GM23338 (cell line): ENCODE data around the gene AKAP7. TPM values are rescaled to one million over a fixed set of nuclear protein-coding genes. Genes with fewer than 3 reads are reported as not detected.

ENCODE experiments used
- ATAC-seq: fragments of 200-7000 bp; cut with Tn5 transposase; 3 replicates; pipeline ENCODE4 v1.9.1; 2020
- DNase-seq: peaks from one replicate; pipeline ENCODE4 v3.0.0-alpha.2; 2015; ENCODE audit warnings: low spot score
- H2AFZ ChIP-seq: fragments of 200-600 bp; sonication (generic); 2 replicates; pipeline ENCODE4 v1.8.0; 2016; ENCODE audit warnings: antibody characterized with exemption, mild to moderate bottlenecking, moderate library complexity
- H3F3A ChIP-seq: fragments of 200-600 bp; sonication (generic); replicated peaks from 2 replicates; pipeline ENCODE4 v1.8.0; 2017; ENCODE audit warnings: antibody characterized with exemption, mixed run types, low read depth
- H3K27ac ChIP-seq: fragments of 200-600 bp; sonication (generic); 2 replicates; pipeline ENCODE4 v1.6.1; 2016; ENCODE audit warnings: low read depth
- H3K27me3 ChIP-seq: fragments of 200-600 bp; sonication (generic); 2 replicates; pipeline ENCODE4 v1.8.0; 2016; ENCODE audit warnings: mild to moderate bottlenecking, mixed run types, moderate library complexity; ENCODE audit not compliant: insufficient read depth
- H3K36me3 ChIP-seq: fragments of 200-600 bp; sonication (generic); 2 replicates; pipeline ENCODE4 v1.8.0; 2016; ENCODE audit warnings: mild to moderate bottlenecking; ENCODE audit not compliant: insufficient read depth
- H3K4me1 ChIP-seq: fragments of 200-600 bp; sonication (generic); 2 replicates; pipeline ENCODE4 v1.8.0; 2016; ENCODE audit warnings: mild to moderate bottlenecking, moderate library complexity; ENCODE audit not compliant: insufficient read depth
- H3K4me2 ChIP-seq: fragments of 200-600 bp; sonication (generic); 2 replicates; pipeline ENCODE4 v1.7.1; 2017; ENCODE audit warnings: mixed run types
- H3K4me3 ChIP-seq: fragments of 200-600 bp; sonication (generic); 2 replicates; pipeline ENCODE4 v1.6.1; 2016; ENCODE audit warnings: mixed run types
- H3K79me2 ChIP-seq: fragments of 200-600 bp; sonication (generic); replicated peaks from 2 replicates; pipeline ENCODE4 v1.8.0; 2017; ENCODE audit warnings: mild to moderate bottlenecking; ENCODE audit not compliant: insufficient read depth
- H3K9me2 ChIP-seq: fragments of 200-600 bp; sonication (generic); 2 replicates; pipeline ENCODE4 v1.8.0; 2017; ENCODE audit not compliant: insufficient read depth
- H4K20me1 ChIP-seq: fragments of 200-600 bp; sonication (generic); replicated peaks from 2 replicates; pipeline ENCODE4 v1.8.0; 2017; ENCODE audit warnings: mild to moderate bottlenecking; ENCODE audit not compliant: insufficient read depth
- H3K27ac Mint-ChIP-seq: 2 replicates; pipeline ENCODE4 v1.8.0; 2020; ENCODE audit warnings: inconsistent platforms, mild to moderate bottlenecking, moderate library complexity, mixed read lengths
- H3K27me3 Mint-ChIP-seq: 3 replicates; pipeline ENCODE4 v1.8.0; 2022; ENCODE audit warnings: low read depth, mild to moderate bottlenecking, moderate library complexity, mixed read lengths, inconsistent platforms; ENCODE audit not compliant: insufficient read depth, poor library complexity
- H3K36me3 Mint-ChIP-seq: 3 replicates; pipeline ENCODE4 v1.8.0; 2021; ENCODE audit warnings: low read depth, mild to moderate bottlenecking, inconsistent platforms, moderate library complexity, mixed read lengths
- H3K4me1 Mint-ChIP-seq: 3 replicates; pipeline ENCODE4 v1.8.0; 2020; ENCODE audit warnings: mild to moderate bottlenecking, inconsistent platforms, mixed read lengths
- H3K4me3 Mint-ChIP-seq: 3 replicates; pipeline ENCODE4 v1.8.0; 2021; ENCODE audit warnings: moderate library complexity, mild to moderate bottlenecking, inconsistent platforms, mixed read lengths
- H3K9me3 Mint-ChIP-seq: 3 replicates; pipeline ENCODE4 v1.8.0; 2020; ENCODE audit warnings: moderate library complexity, mild to moderate bottlenecking, inconsistent platforms, mixed read lengths
- CREB1 ChIP-seq: fragments of 250-450 bp; sonication (Bioruptor Pico); IDR thresholded peaks from 2 replicates; pipeline ENCODE4 v1.5.0; 2020; ENCODE audit warnings: low read depth, mild to moderate bottlenecking, moderate library complexity
- EZH2 ChIP-seq: fragments of 200-600 bp; sonication (generic); IDR thresholded peaks from one replicate; pipeline ENCODE4 v1.8.0; 2017; ENCODE audit warnings: antibody characterized with exemption, mild to moderate bottlenecking, low read depth; ENCODE audit not compliant: unreplicated experiment
- EZH2phosphoT487 ChIP-seq: fragments of 200-600 bp; sonication (generic); IDR thresholded peaks from one replicate; pipeline ENCODE4 v1.8.1; 2018; ENCODE audit warnings: antibody characterized with exemption; ENCODE audit not compliant: unreplicated experiment
- STAT1 ChIP-seq: IDR thresholded peaks from one replicate; pipeline ENCODE4 v1.6.1; 2016; ENCODE audit warnings: antibody characterized with exemption; ENCODE audit not compliant: unreplicated experiment
- ZNF114 ChIP-seq: fragments of 250-450 bp; sonication (Bioruptor Pico); IDR thresholded peaks from 2 replicates; pipeline ENCODE4 v1.5.0; 2020; ENCODE audit warnings: mild to moderate bottlenecking, moderate library complexity
- polyA plus RNA-seq: library from polyadenylated mRNA; unstranded; fragments of >200 nt; fragmentation: Nextera tagmentation; extraction: Ambion mirVana; gene quantifications from 2 replicates; pipeline ENCODE4 v1.2.1, GENCODE V29; 2016
- total RNA-seq: library from RNA; depleted of rRNA; stranded (reverse); fragments of >200 nt; shearing (Covaris generic); gene quantifications from 2 replicates; pipeline ENCODE4 v1.2.3, GENCODE V29; 2014
- TF ChIP-seq, protein P1 (sequence below): fragments of 250-450 bp; sonication (Bioruptor Pico); IDR thresholded peaks from 2 replicates; pipeline ENCODE4 v1.5.0; 2020; ENCODE audit warnings: mild to moderate bottlenecking, moderate library complexity
- TF ChIP-seq, protein P2 (sequence below): IDR thresholded peaks from one replicate; pipeline ENCODE4 v1.6.1; 2018; ENCODE audit warnings: antibody characterized with exemption; ENCODE audit not compliant: unreplicated experiment
- TF ChIP-seq, protein P3 (sequence below): IDR thresholded peaks from 2 replicates; pipeline ENCODE4 v1.6.1; 2016; ENCODE audit warnings: antibody characterized with exemption

The AKAP7 gene
- total and polyA plus RNA-seq, 2 experiments from 2014 or later: 12.2 to 20.0 TPM

DNA sequence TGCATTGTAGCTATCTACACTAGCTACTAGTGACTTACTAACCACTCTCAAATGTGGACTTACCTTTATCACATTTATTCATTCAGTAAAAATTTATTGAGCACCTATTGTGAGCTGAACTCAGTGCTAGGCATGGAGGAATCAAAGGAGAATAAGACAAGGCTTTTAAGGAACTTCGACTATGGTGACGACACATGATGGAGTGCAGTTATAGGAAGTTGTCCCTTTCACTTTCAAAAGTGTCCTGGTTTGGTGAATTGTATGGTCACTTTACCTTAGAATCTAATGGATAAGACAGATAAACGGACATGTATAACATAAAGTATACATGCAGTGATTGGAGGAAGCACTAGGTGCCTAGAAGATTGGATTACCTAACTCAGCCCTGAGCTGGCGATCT is 4.3 kb downstream of the AKAP7 start:
- peaks cover 11% of the 10 kb centered on the region; the same call in 1 of the 2 replicates for H3K27me3 ChIP-seq
- H3K9me2 ChIP-seq: no peaks in the 10 kb centered on the region
- H3K4me1 ChIP-seq: peaks cover 17% of the 10 kb centered on the region
- H3K79me2 ChIP-seq: no peaks in the 10 kb centered on the region
- H3K27ac ChIP-seq: no peak overlapping the region
- peaks cover 16% of the 10 kb centered on the region for H3K4me1 Mint-ChIP-seq
- H3K4me3 Mint-ChIP-seq: no peak overlapping the region
- no peak overlapping the region for H3K27ac Mint-ChIP-seq
- H3K36me3 ChIP-seq: no peaks in the 10 kb centered on the region
- H3K36me3 Mint-ChIP-seq: peaks cover 28% of the 10 kb centered on the region
- no peak for DNase-seq
- H3K9me3 Mint-ChIP-seq: peaks cover 16% of the 10 kb centered on the region
- no peak overlapping the region for H3K4me3 ChIP-seq
- H3K4me2 ChIP-seq: no peak overlapping the region
- H4K20me1 ChIP-seq: no peaks in the 10 kb centered on the region
- no peak for ATAC-seq
- TF ChIP-seq EZH2 (no peak), CREB1 (CRISPR knock-in tag) (no peak), EZH2phosphoT487 (no peak), STAT1 (no peak), ZNF114 (CRISPR knock-in tag) (no peak)
- TF ChIP-seq, protein P1, sequence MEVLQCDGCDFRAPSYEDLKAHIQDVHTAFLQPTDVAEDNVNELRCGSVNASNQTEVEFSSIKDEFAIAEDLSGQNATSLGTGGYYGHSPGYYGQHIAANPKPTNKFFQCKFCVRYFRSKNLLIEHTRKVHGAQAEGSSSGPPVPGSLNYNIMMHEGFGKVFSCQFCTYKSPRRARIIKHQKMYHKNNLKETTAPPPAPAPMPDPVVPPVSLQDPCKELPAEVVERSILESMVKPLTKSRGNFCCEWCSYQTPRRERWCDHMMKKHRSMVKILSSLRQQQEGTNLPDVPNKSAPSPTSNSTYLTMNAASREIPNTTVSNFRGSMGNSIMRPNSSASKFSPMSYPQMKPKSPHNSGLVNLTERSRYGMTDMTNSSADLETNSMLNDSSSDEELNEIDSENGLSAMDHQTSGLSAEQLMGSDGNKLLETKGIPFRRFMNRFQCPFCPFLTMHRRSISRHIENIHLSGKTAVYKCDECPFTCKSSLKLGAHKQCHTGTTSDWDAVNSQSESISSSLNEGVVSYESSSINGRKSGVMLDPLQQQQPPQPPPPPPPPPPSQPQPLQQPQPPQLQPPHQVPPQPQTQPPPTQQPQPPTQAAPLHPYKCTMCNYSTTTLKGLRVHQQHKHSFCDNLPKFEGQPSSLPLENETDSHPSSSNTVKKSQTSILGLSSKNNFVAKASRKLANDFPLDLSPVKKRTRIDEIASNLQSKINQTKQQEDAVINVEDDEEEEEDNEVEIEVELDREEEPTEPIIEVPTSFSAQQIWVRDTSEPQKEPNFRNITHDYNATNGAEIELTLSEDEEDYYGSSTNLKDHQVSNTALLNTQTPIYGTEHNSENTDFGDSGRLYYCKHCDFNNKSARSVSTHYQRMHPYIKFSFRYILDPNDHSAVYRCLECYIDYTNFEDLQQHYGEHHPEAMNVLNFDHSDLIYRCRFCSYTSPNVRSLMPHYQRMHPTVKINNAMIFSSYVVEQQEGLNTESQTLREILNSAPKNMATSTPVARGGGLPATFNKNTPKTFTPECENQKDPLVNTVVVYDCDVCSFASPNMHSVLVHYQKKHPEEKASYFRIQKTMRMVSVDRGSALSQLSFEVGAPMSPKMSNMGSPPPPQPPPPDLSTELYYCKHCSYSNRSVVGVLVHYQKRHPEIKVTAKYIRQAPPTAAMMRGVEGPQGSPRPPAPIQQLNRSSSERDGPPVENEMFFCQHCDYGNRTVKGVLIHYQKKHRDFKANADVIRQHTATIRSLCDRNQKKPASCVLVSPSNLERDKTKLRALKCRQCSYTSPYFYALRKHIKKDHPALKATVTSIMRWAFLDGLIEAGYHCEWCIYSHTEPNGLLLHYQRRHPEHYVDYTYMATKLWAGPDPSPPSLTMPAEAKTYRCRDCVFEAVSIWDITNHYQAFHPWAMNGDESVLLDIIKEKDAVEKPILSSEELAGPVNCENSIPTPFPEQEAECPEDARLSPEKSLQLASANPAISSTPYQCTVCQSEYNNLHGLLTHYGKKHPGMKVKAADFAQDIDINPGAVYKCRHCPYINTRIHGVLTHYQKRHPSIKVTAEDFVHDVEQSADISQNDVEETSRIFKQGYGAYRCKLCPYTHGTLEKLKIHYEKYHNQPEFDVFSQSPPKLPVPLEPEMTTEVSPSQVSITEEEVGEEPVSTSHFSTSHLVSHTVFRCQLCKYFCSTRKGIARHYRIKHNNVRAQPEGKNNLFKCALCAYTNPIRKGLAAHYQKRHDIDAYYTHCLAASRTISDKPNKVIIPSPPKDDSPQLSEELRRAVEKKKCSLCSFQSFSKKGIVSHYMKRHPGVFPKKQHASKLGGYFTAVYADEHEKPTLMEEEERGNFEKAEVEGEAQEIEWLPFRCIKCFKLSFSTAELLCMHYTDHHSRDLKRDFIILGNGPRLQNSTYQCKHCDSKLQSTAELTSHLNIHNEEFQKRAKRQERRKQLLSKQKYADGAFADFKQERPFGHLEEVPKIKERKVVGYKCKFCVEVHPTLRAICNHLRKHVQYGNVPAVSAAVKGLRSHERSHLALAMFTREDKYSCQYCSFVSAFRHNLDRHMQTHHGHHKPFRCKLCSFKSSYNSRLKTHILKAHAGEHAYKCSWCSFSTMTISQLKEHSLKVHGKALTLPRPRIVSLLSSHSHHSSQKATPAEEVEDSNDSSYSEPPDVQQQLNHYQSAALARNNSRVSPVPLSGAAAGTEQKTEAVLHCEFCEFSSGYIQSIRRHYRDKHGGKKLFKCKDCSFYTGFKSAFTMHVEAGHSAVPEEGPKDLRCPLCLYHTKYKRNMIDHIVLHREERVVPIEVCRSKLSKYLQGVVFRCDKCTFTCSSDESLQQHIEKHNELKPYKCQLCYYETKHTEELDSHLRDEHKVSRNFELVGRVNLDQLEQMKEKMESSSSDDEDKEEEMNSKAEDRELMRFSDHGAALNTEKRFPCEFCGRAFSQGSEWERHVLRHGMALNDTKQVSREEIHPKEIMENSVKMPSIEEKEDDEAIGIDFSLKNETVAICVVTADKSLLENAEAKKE (CRISPR knock-in tag): no peak
- TF ChIP-seq, protein P2, sequence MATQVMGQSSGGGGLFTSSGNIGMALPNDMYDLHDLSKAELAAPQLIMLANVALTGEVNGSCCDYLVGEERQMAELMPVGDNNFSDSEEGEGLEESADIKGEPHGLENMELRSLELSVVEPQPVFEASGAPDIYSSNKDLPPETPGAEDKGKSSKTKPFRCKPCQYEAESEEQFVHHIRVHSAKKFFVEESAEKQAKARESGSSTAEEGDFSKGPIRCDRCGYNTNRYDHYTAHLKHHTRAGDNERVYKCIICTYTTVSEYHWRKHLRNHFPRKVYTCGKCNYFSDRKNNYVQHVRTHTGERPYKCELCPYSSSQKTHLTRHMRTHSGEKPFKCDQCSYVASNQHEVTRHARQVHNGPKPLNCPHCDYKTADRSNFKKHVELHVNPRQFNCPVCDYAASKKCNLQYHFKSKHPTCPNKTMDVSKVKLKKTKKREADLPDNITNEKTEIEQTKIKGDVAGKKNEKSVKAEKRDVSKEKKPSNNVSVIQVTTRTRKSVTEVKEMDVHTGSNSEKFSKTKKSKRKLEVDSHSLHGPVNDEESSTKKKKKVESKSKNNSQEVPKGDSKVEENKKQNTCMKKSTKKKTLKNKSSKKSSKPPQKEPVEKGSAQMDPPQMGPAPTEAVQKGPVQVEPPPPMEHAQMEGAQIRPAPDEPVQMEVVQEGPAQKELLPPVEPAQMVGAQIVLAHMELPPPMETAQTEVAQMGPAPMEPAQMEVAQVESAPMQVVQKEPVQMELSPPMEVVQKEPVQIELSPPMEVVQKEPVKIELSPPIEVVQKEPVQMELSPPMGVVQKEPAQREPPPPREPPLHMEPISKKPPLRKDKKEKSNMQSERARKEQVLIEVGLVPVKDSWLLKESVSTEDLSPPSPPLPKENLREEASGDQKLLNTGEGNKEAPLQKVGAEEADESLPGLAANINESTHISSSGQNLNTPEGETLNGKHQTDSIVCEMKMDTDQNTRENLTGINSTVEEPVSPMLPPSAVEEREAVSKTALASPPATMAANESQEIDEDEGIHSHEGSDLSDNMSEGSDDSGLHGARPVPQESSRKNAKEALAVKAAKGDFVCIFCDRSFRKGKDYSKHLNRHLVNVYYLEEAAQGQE: no peak
- TF ChIP-seq, protein P3, sequence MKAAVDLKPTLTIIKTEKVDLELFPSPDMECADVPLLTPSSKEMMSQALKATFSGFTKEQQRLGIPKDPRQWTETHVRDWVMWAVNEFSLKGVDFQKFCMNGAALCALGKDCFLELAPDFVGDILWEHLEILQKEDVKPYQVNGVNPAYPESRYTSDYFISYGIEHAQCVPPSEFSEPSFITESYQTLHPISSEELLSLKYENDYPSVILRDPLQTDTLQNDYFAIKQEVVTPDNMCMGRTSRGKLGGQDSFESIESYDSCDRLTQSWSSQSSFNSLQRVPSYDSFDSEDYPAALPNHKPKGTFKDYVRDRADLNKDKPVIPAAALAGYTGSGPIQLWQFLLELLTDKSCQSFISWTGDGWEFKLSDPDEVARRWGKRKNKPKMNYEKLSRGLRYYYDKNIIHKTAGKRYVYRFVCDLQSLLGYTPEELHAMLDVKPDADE: no peak
- H3F3A ChIP-seq: no peaks in the 10 kb centered on the region
- peaks cover 7% of the 10 kb centered on the region for H3K27me3 Mint-ChIP-seq
- no peak overlapping the region for H2AFZ ChIP-seq
